ENCODE results near the gene BARHL2. TPM values are rescaled to one million over a fixed set of nuclear protein-coding genes. Genes with fewer than 3 reads are reported as not detected.

The BARHL2 gene
- total RNA-seq, 4 donors from 2014 or later: not detected

DNA sequence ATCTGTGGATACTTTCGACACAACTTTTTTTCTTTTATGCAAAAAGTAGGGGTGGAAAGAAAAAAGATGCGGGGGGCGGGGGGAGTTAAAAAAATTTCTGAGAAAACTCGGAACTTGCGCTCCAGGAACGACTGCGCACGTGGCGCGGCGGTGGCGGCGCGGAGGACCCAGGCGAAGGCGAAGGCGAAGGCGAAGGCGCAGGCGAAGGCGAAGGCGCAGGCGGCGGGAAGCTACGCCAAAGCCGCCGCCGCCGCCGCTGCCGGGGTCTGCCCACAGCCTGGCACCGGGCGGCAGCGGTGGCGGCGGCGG, 208 bp upstream of the BARHL2 start:
- Histone ChIP-seq H3K27ac (no peak overlapping the region), H3K27me3 (peaks cover 16 to 100% (median 74%) of the 10 kb centered on the region in 4 donors), H3K36me3 (no peaks in the 10 kb centered on the region), H3K4me3 (peak overlapping the region in 2 of 4 donors; percentile 43 to 56), H3K9me3 (peaks cover 0 to 4% (median 0%) of the 10 kb centered on the region in 3 donors), H3K4me1 (peaks cover 6 to 52% (median 20%) of the 10 kb centered on the region in 3 donors)
- intact Hi-C loops (cut with DNase I): no loop called here
- no peak for DNase-seq
- 20 to 24% methylated on average over 32 to 33 of the region's 37 CpGs for WGBS, 2 donors
- TF ChIP-seq POLR2A (IDR thresholded peaks at IDR 0.05): no peak
- no peak for TF ChIP-seq CTCF (IDR thresholded peaks at IDR 0.05)

DNA sequence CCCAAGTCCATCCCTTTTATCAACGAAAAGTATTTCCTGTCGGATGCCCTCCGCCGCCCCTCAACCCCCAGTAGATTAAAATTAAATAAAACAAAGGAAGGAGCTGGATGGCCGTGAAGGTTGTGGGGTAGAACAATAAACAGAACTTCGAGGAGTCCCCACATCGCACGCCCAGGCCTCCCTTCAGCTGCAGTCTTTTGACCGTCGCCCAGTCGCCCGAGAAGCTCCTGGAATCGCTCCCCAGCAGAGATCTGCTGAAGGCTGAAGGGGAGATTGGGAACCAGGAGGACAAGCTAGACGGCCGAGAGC, 905 bp downstream of the BARHL2 start:
- peak overlapping the region in 1 of 4 donors; percentile 19 for H3K4me3 ChIP-seq
- peaks cover 6 to 46% (median 20%) of the 10 kb centered on the region in 3 donors for H3K4me1 ChIP-seq
- no peak overlapping the region for H3K27ac ChIP-seq
- no peak for DNase-seq
- no peaks in the 10 kb centered on the region for H3K36me3 ChIP-seq
- intact Hi-C loops (cut with DNase I): no loop called here
- no peak for TF ChIP-seq POLR2A (IDR thresholded peaks at IDR 0.05)
- no peak for TF ChIP-seq CTCF (IDR thresholded peaks at IDR 0.05)
- WGBS, 2 donors: 10 to 15% methylated on average over 14 to 15 of the region's 15 CpGs
- H3K9me3 ChIP-seq: peaks cover 0 to 4% (median 0%) of the 10 kb centered on the region in 3 donors
- peaks cover 16 to 100% (median 71%) of the 10 kb centered on the region in 4 donors for H3K27me3 ChIP-seq

DNA sequence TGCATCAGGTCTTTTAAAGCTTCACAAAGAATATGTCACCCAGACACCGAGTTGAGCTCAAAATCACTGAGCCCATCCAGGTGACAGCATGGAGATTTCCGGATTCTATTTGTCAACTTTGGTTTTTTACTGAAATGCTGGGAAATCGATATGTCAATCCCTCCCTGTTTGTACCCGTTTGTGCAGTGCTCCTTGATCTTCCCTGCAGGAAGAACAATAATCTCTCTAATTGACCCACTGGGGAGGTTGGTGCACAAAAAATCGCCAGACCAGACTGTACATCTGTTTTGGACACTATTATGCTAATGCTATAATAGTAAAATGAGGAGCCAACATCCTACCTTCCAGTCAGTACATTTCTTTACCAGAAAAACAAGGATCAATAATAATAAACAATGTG, 1.8 kb downstream of the BARHL2 start:
- TF ChIP-seq CTCF (IDR thresholded peaks at IDR 0.05) (no peak), POLR2A (IDR thresholded peaks at IDR 0.05) (no peak)
- H3K4me1 ChIP-seq: peaks cover 6 to 53% (median 20%) of the 10 kb centered on the region in 3 donors
- H3K36me3 ChIP-seq: no peaks in the 10 kb centered on the region
- H3K27ac ChIP-seq: no peak overlapping the region
- intact Hi-C loops (cut with DNase I): no loop called here
- no peak for DNase-seq
- H3K9me3 ChIP-seq: peaks cover 0 to 4% (median 0%) of the 10 kb centered on the region in 3 donors
- no peak overlapping the region for H3K4me3 ChIP-seq
- peaks cover 22 to 100% (median 68%) of the 10 kb centered on the region in 4 donors for H3K27me3 ChIP-seq
- 3 to 20% methylated on average over 5 of the region's 5 CpGs for WGBS, 2 donors

DNA sequence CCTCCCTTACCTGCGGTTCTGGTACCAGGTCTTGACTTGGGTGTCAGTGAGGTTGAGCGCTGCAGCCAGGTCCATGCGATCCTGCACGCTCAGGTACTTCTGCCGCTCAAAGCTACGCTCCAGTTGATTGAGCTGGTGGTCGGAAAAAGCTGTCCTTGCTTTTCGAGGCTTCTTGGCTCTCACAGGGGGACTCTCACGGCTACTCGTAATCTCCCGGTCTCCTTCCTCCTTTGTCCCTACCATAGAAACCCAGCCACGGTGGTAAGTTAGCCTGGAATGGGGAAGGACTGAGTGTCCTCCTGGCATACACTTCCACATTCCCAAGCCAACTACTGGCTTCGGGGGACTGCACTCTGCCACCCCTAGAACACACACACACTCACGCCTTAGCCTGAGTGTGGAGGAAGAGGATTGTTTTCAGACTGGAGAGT, 2.6 kb downstream of the BARHL2 start:
- TF ChIP-seq POLR2A (IDR thresholded peaks at IDR 0.05) (no peak), CTCF (IDR thresholded peaks at IDR 0.05) (no peak)
- Histone ChIP-seq H3K4me1 (peaks cover 6 to 49% (median 20%) of the 10 kb centered on the region in 3 donors), H3K27ac (no peak overlapping the region), H3K9me3 (peaks cover 0 to 1% (median 0%) of the 10 kb centered on the region in 3 donors), H3K4me3 (no peak overlapping the region), H3K27me3 (peaks cover 22 to 100% (median 62%) of the 10 kb centered on the region in 4 donors), H3K36me3 (no peaks in the 10 kb centered on the region)
- intact Hi-C loops (cut with DNase I): no loop called here
- 5 to 8% methylated on average over 9 to 13 of the region's 14 CpGs for WGBS, 2 donors
- DNase-seq: no peak

GRCh38 chr1:90713741-90714509, 3.2 kb downstream of the BARHL2 start:
- no peaks in the 10 kb centered on the region for H3K36me3 ChIP-seq
- H3K4me3 ChIP-seq: peak overlapping the region in 1 of 4 donors; percentile 26
- TF ChIP-seq POLR2A (IDR thresholded peaks at IDR 0.05): no peak
- TF ChIP-seq CTCF (IDR thresholded peaks at IDR 0.05): no peak
- H3K9me3 ChIP-seq: no peaks in the 10 kb centered on the region
- H3K27ac ChIP-seq: no peak overlapping the region
- peaks cover 22 to 100% (median 57%) of the 10 kb centered on the region in 4 donors for H3K27me3 ChIP-seq
- 8 to 11% methylated on average over 3 to 7 of the region's 15 CpGs for WGBS, 2 donors
- DNase-seq: no peak
- intact Hi-C loops (cut with DNase I): no loop called here
- H3K4me1 ChIP-seq: peaks cover 6 to 43% (median 19%) of the 10 kb centered on the region in 3 donors
